Measurements from ENCODE around the gene DENND4C.

DNA sequence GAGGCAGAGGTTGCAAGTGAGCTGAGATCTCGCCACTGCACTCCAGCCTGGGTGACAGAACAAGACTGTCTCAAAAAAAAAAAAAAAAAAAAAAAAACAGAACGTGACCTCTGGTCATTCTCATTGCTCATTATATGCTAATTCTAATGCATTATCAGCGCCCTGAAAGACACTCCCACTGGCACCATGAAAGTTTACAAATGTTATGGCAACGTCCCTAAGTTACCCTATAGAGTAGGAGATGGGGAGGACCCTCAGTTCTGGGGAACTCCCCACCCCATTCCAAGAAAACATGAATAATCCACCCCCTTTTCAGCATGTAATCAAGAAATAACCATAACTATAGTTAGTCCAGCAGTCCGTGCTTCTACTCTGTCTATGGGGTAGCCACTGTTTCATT, 48.9 kb upstream of the DENND4C start:
- TF ChIP-seq, protein P1, sequence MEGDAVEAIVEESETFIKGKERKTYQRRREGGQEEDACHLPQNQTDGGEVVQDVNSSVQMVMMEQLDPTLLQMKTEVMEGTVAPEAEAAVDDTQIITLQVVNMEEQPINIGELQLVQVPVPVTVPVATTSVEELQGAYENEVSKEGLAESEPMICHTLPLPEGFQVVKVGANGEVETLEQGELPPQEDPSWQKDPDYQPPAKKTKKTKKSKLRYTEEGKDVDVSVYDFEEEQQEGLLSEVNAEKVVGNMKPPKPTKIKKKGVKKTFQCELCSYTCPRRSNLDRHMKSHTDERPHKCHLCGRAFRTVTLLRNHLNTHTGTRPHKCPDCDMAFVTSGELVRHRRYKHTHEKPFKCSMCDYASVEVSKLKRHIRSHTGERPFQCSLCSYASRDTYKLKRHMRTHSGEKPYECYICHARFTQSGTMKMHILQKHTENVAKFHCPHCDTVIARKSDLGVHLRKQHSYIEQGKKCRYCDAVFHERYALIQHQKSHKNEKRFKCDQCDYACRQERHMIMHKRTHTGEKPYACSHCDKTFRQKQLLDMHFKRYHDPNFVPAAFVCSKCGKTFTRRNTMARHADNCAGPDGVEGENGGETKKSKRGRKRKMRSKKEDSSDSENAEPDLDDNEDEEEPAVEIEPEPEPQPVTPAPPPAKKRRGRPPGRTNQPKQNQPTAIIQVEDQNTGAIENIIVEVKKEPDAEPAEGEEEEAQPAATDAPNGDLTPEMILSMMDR (IDR thresholded peaks at IDR 0.05; ENCODE audit: low read length), result no peak
- TF ChIP-seq EZH2 (optimal IDR thresholded peaks at IDR 0.05; ENCODE audit: low read depth, low read length), result no peak
